Stimulated activated CD4-positive, alpha-beta T cell treated with anti-CD3 and anti-CD28 coated beads, Interleukin-12 subunit alpha, Interleukin-12 subunit beta, amount 100 ng/mL, for 4 hours (primary cell): ENCODE results near the gene NDUFS3.
A peak's percentile ranks its signal among the peaks of the same experiment; 100 is the strongest.
"Not testable (repeated sequence)": the region's sequence is repeated elsewhere in the genome, so short reads cannot be mapped to it uniquely, and the experiment has no call there.

Experiments
- DNase-seq: peaks from one replicate; pipeline ENCODE4 v3.0.0-alpha.2; 2020

Gene NDUFS3

DNA sequence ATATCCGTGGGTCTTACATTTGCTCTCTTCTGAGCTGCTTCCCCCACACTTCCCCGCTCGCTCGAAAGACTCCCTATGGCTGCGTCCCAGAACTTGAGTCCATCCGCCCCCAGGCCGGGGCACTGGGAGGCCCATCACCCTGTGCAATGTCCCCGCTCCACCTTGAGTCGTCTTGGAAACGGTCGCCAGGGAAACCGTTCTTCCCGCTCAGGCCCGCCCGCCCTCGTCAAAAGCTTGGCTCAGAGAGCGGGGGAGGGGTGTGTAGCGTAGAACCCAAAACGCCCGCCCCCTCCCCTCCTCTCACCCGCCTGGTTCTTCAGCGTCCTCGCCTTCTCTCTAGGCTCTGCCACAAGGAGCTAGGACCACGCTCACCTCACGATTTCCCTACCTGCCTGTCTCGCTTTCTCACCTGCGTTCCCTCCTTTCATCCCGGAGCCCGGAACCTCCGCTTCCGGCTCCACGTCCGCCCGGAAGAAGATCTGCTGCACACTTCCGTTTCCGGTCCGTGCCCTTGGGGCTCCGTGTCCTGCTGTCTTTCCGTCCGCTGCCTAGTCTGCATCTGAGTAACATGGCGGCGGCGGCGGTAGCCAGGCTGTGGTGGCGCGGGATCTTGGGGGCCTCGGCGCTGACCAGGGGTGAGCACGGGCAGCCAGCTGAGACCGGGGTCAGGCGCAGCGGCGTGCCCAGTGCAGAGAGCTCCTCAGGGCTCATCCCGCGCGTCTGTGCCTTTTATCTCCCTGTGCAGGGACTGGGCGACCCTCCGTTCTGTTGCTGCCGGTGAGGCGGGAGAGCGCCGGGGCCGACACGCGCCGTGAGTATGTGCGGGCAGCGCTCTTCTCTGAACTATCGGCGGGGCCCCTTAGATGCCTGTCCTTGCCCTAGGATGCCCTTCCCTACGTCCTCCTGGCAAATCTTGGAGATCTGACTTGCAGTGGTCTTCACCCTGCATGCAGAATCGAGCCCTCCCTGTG lies at the start of gene NDUFS3, which contains the start of gene KBTBD4:
NDUFS3 (plus strand) TSS at position 551 of the 971 bp plus-strand sequence; CDS start at position 569, 18 bp downstream.
KBTBD4 (minus strand) TSS at position 447 of the 971 bp plus-strand sequence; CDS start at position 428, 19 bp downstream.
- DNase-seq: peak; percentile 84

DNA sequence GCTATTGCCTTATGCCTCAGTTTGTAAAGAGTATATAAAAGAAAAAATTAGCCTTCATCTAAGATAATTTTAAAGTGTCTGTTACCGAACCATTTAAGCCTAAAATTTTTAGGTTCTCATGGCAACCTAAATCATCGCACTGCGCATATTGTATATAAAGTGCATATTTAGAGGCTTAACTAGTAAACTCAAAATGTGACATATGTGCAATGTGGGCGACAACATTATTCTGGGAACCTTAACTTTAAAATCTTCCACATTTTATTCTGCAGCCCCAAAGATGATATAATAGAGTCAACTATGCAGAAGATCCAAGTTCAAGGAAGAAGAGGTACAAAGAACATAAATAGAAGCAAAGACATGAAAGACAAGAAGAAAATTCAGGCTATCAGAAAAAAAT lies 48.9 kb upstream of the NDUFS3 start:
- no peak for DNase-seq

DNA sequence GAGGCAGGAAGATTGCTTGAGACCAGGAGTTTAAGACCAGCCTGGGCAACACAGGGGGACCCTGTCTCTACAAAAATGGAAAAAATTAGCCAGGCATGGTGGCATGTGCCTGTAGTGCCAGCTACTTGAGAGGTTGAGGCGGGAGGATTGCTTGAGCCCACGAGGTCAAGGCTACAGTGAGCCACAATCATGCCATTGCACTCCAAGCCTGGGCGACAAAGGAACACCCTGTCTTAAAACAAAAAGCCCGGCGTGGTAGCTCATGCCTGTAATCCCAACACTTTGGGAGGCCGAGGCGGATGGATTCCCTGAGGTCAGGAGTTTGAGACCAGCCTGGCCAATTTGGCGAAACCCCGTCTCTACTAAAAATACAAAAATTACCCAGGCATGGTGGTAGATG lies 48.2 kb upstream of the NDUFS3 start:
- not testable (repeated sequence) for DNase-seq

DNA sequence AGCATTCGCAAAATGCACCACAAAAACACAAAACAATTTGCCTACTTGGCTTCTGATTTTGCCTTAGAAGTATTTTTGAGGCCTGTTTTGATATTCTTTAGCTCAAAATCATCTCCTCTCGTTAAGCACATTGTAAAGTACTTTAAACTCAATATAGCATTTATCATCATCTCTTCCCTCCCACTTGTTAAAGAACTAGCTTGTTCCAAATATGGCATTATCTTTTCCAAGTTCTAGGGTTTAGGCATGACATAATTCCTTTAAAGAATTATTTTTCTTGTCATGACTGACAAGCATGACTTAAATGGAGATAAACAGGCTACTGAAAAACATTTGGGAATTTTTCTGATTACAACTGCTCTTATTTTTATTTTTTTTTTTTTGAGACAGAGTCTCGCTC lies 47.2 kb upstream of the NDUFS3 start:
- no peak for DNase-seq

DNA sequence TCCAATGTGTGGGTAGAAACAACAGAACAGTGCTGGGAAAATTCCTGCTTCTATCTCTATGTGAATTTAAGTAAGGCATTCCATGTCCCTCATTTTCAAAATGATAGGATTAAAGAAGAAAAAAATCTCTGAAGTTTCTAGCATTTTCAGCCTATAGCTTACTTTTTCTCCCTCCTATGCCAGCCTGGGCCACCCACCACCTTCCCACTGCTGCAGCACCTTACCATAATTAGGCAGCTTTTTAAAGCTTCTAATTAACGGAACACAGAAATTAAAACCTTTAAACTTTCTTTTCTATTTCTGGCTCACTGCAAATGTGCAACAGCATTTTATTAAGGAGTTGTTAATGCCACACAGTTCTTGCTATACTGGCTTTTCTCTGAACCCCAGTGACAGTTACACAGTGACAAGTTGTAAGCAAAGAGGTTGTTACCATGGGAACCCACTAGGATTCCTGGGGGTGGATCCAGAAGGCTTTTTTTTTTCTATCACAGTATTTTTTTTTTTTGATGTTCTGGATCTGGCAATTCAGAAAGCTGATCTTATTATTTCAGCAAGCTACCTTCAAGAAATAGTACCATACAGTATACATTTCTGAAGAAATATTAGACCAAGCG lies 46.2 kb upstream of the NDUFS3 start:
- DNase-seq: no peak

DNA sequence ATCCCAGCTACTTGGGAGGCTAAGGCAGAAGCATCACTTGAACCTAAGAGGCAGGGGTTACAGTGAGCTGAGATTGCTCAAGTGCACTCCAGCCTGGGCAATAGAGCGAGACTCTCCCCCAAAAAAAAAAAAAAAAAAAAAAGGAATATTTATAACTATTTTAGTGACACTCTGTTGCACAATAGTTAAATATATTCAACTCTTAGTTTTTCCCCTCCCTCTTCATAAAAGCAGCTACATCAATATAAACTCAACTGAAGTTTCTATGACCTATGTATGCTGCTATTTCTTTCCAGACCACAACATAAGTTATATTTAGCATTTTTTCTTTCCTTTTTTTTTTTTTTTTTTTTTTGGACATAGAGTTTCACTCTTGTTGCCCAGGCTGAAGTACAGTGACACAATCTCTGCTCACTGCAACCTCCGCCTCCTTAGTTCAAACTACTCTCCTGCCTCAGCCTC lies 45.2 kb upstream of the NDUFS3 start:
- DNase-seq: no peak

DNA sequence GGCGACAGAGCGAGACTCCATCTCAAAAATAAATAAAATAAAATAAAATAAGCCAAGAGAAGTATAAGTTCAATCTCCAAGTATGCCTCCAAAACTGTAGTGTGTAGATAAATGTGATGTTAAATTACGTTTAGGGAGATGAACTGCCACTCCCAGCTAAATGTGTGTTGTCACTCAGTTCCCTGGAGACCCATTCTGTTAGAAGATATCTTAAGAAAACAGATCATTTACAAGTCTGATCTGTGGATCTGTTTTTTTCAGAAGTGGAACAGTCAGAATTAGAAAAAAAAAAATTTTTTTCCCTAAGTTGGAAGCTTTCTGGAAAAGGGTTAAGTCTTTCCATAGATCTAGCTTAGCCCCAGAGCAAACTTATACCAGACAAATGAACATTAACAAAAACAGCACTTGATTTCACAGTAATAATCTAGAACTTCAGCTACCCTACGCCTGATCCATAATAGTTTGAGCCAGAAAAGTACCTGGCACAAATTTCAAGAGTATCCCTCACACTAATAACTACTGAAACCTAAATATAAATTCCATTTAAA lies 44.1 kb upstream of the NDUFS3 start:
- DNase-seq: no peak

DNA sequence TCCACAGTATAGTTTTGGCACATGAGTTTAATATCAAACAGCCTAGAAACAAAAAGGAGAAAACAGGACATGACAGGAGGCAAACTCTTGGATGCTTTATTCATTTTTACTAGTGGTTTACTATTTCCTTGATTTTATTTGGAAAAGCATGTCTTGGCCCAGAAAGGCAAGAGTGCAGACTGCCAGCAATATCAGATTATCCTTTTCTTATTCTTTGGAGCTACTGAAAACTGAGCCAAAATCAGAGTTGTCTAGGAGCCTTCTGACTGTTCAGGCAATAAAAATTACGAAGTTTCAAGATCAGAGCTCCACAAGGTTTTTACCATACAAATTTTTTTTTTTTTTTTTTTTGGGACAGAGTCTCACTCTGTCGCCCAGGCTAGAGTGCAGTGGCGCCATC lies 42.0 kb upstream of the NDUFS3 start:
- no peak for DNase-seq

DNA sequence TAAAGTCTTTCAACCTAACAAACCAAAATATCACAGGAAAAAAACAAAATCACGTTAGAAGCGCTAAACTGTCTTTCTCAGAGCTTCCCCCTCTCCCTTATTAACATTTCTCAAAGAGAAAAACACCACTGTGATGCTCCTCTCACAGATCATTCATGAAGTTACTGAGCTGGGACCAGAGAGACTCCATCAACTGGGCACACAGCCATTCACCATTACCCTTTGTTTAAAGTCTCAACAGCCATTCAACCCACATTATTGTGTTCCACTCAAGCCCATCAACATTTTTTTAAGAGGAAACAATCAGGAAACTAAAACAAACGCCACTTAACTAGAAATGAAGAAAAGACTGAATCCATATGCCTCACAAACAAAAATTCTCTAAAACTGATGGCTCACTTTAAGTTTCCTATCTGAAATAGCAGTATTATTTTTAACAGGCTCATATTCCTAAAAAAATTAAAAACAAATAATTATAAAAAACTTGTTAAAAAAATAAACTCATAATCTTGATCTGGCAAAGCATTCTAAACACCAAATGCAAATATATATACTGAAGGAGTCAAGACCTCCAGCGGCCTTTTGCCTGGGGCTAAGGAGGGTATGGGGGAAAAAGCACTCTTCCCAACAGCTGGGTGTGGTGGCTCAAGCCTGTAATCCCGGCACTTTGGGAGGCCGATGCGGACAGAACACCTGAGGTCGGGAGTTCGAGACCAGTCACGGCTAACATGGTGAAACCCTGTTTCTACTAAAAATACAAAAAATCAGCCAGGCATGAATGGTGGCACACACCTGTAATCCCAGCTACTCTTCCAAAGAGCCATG lies 39.9 kb upstream of the NDUFS3 start:
- DNase-seq: no peak

DNA sequence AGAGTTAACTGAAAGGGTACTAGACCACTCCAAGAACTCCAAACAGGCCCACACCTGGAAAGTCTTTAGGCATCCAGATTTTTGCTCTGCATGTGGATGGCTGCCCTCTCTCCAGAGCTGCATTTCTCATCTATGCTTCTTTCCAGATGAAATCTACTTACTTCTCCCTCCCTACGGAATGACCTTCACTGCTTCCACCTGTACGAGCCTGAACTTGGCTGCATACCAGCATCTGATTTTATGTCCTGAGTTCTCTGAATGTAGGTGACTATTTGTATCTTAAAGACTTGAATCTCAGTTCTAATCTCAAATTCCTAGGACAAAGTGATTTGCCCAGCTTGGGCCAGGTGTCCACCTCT lies 39.2 kb upstream of the NDUFS3 start:
- no peak for DNase-seq

DNA sequence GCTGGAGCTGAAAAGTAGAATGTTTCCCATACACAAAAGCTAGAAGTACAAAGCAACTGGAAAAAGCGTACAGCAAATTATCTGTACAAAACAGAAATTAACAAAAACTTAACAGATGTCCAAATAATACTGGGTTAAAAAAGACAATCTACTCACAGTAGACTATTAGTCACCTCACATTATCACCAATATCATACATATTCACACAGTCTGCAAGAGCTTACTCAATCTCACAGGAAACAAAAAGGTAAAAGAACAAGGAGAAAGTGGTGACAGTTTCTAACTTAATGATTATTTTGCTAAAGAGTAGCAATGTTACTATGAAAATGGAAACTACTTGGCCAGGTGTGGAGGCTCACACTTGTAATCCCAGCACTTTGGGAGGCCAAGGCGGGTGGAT lies 37.8 kb upstream of the NDUFS3 start:
- DNase-seq: no peak

DNA sequence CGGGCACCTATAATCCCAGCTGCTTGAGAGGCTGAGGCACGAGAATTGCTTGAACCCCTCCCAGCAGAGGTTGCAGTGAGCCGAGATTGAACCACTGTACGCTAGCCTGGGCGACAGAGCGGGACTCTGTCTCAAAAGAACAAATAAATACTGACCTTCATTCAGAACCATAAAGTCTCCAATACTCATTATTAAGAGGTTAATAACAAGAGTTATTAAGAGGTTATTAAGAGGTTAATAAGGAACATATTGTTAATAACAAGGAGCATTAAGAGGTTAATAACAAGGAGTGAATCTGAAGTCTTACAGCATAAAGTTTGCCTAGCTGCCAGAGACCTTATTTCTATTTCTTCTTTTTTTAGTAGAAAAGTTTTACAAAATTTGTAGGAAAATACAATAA lies 33.6 kb upstream of the NDUFS3 start:
- no peak for DNase-seq

DNA sequence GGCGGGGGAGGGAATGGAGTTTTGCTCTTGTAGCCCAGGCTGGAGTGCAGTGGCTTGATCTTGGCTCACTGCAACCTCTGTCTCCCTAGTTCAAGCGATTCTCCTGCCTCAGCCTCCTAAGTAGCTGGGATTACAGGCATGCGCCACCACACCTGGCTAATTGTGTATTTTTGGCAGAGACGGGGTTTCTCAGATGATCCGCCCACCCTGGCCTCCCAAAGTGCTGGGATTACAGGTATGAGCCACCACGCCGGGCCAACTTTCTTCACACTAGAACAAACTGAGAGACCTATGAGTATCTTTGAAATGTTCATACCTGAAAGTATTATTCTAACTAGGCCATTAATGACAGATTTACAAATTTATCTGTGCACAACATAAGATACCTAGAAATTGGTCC lies 32.6 kb upstream of the NDUFS3 start:
- not testable (repeated sequence) for DNase-seq

DNA sequence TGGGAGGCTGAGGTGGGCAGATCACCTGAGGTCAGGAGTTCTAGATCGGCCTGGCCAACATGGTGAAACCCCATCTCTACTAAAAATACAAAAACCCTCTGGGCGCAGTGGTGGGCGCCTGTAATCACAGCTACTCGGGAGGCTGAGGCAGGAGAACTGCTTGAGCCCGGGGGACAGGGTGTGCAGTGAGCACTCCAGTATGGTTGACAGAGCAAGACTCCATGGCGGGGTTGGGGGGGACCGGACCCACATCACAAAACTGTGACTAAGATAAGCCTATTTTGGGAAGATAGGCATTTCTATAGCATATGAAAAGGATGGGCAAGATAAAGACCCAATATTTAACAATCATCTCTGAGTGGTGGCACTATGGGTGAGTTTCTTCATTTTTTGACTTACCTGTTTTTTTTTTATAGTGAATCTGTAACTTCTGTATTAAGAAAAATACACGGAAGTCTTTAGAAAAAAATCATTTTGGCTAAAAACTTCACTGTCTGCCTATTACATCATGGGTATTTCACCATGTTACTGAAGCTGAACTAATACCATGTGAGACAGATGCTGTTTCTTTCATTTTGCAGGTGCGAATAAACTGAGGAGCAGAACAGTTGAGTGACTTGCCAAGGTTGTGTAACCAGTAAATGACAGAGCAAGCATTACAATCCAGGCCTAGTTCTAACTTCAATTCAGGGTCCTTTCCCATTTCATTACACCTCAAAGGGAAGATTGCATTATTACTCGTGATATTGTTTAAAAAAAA lies 28.4 kb upstream of the NDUFS3 start:
- no peak for DNase-seq

DNA sequence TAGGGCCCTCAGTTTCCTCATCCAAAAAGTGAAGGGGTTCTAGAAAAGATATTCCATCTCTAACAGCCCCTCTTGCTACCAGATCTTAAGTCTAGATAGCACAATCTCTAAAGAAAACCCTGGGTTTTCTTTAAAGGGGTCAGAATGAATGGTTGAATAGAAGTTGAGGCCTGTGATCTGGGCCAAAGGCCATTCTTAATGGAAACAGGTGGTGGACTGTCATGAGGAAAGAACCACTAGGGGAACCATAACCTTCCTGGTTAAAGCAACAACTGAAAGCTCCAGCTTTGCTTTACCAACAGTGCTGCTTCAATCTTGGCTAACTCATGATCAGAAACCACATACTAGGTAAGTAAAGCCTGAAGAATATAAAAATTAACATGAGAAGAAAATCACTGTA lies 27.8 kb upstream of the NDUFS3 start:
- no peak for DNase-seq

DNA sequence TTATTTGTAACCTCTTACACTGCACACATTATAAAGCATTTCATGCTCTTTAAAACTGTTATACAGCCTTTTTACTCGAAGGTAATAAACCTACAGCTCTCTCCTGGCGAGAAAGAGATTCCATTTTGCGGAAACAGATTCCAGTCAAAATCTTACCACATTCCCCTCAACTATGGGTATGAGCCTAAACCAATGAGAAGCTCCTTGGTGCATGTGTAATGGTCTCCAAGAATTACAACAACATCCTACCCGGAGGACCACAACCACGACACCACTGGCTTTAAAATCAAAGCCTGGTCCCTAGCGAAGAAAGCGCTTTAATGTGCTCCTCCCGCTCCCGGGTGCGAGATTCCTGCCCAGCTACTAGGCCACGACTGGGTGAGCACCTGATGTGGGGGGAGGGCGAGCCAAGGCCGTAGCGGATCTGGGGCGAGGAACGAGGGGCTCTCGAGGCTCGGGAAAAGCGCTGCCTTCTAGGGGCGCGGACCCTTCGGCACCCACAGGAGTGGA lies 26.8 kb upstream of the NDUFS3 start:
- DNase-seq: peak; percentile 23

DNA sequence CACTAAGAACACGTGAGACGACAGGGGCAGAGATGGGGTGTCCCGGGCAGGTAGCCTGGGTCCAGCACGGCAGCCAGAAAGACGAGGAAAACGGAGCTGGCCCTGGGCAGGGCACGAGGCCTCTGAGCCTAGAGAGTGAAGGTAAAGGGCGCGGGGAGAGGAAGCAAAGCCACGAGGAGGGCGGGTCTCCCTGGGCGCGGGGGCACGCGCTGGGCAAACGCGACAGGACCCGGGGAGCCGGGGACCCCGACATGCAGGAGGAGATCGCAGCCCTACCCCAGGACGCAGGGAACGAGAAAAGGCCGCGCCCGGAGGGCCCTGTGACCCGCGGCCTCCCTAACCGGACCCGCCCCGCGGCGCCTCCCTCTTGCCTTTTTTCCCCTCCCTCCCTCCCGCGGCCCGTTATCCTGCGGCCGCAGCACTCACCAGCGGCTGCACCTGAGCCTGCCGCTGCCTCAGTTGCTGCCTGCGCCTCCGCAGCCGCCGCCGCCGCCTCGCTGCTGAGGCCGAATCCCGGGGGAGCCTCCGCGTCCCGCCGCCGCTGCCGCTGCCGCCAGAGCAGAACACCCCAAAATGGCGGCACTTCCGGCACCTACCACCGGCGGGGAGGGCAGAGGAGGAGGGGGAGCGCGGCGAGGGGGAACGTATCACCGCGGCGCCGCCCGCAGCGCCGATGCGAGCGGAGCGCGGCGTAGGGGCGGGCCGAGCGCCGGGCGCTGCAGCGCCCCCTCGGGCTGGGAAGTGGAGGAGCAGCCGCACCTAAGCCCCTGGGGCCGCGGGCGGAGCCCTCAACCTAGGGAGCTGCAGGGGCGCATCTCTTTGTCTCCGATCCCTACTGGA lies 26.1 kb upstream of the NDUFS3 start, which contains the start of gene CELF1:
CELF1 (minus strand) TSS at position 567 of the 840 bp plus-strand sequence. CDS start 53,609 bp downstream, outside the sequence.
- DNase-seq: peak; percentile 88

DNA sequence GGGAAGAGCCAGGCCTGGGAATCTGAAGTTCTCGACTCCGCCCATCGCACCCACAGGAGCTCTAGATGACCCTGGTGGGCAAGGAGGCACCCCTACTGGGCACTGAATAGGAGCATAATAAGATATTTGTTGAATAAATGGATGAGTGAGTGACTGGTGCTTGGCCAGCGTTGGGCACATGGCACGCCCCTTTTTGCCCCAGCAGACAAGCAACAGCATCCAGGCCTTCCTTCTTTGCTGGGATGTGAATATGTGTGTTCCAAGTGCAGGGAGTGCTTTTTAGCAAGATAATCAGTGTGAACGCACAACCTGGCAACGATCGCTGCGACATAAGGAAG lies 25.5 kb upstream of the NDUFS3 start:
- DNase-seq: no peak

DNA sequence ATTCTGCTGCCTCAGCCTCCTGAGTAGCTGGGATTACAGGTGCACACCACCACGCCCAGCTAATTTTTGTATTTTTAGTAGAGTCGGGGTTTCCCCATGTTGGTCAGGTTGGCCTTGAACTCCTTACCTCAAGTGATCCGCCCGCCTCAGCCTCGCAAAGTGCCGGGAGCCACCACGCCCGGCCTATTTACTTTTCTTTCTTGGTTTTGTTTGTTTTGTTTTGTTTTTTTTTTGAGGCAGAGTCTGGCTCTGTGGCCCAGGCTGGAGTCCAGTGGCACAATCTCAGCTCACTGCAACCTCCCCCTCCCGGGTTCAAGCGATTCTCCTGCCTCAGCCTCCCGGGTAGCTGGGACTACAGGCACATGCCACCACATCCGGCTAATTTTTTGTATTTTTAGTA lies 21.9 kb upstream of the NDUFS3 start:
- not testable (repeated sequence) for DNase-seq

DNA sequence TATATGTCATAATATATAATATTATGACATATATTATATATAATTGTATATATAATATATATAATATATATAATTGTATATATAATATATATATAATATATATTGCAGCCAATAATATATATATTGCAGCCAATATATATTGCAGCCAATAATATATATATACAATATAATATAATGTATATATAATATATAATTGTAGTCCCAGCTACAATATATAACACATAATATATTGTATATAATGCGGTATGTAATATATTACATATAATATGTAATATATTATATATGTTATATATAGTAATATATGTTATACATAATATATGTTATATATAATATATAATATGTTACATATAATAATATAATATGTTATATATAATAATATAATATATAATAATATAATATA lies 20.2 kb upstream of the NDUFS3 start:
- no peak for DNase-seq

DNA sequence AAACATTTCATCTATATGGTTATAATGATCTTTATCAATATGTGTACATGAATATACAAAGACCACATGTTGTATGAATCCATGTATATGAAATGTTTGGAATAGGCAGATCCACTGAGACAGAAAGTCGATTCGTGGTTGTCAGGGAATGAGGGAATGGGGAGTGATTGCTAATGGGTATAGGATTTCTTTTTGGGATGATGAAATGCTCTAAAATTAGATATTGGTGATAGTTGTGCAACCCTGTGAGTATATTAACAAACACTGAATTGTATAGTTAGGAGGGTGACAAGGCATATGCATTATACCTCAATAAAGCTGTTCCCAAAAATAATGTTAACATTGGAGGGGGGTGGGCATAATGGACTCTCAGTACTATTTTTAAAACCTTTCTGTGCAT lies 18.4 kb upstream of the NDUFS3 start:
- DNase-seq: no peak
